DMS53 treated with DMSO at 0.1 percent for 48 hours (cell line): ENCODE results near the gene MAPKAP1.

Experiments
- DNase-seq: peaks from one replicate; lab custom pipeline; 2025; ENCODE audit not compliant: unreplicated experiment; lab: John Stamatoyannopoulos, UW

Gene MAPKAP1

DNA sequence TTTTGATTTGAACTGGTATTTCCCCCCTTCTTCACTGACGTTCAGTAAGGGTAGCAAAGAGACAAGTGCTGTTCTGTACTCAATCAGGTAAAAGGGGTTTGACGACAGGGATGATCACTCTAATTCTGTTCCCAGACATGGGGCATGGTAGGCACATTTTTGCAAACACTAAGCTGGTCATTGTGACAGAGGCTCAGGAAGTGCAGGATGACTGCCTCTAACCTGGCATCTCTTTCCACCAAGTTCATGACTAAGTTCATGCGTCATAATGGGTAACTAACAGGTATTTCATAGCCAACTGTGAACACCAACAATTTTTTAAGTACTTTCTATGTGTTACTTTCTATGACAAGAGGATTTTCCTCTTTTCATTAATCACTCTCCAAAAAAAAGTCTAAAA, 166.5 kb downstream of the MAPKAP1 start:
- no peak for DNase-seq

- DNase-seq = peak; percentile 94
Observed at GRCh38 chr9:125538092-125538473, 168.9 kb downstream of the MAPKAP1 start.

GRCh38 chr9:125537442-125538091, 169.4 kb downstream of the MAPKAP1 start:
- no peak for DNase-seq

DNA sequence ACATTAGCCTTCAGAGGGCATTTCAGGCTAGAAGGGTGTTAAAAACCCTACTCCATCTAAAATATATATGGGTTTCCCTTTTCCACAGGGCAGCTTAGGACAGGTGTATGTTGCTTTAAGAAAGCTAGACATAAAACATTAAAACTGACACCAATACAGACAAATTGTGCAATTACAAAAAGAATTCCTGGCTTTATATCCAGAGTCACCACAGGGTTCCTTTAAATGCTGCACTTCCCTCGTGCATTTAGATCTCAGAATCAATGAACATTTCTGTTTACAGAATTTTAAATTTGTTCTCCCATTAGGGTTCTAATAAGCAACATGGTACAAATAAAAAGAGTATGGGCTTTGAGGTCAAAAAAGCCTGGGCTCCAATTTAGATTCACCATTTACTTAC, 170.2 kb downstream of the MAPKAP1 start:
- no peak for DNase-seq

DNA sequence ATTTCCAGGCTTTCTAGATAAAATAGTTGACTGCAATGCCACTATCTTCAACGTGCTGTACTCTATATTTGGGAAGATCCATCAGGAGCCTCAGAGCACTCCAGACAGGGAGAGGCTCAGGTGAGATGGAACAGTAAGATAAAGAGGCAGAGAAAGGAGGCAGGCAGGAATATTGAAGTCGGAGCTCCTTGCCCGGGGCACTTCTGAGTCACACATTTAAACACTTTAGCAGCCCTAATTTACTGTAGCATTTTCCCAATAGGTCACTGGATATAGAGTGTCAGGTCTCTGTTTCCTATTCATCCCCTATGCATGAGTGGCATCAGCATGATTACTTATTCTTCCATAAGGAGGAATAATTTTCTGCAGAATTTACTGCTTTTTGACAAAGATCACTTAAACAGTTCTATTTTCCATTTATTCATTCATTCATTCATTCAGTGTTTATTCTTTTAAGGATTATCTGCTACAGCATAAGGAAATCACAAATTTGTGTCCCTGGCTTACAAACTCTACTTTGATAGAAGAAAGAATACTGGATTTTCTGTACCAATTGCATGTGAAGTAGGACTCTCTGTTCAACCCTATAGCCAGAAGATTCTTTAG, 170.7 kb downstream of the MAPKAP1 start:
- no peak for DNase-seq

GRCh38 chr9:125534971-125535701, 171.9 kb downstream of the MAPKAP1 start:
- DNase-seq = no peak

DNA sequence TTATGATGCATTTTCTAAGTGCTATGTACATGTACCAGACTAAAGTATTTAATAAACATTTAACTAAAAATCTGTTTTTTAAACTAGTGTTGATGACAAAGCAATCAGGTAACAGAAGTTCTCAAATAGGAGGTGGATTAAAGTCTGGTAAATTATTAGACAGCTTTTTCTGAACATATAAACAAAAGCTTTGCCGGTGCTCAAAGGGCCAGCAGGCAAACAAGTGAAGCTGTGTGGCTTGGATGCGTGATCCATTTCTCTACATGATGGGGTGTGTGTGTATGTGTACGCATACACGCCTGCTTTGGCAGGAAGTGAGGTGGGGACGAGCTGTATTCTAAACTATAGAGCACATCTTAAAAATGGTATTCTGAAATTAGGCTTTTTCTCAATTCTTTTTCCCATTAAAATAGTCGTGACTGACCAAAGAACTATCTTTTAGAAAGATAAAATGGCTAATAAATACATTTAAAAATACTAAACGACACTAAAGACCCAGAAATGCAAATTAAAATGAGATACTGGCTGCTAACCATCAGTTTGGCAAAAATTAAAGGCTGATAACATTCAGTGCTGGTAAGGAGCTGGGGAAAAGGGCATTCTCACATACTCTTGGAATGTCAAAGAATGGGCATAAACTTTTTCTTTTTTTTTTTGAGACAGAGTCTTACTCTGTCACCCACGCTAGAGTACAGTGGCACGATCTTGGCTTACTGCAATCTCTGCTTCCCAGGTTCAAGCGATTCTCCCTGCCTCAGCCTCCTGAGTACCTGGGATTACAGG, 174.0 kb downstream of the MAPKAP1 start:
- DNase-seq = peak; percentile 64

- no peak for DNase-seq
Observed at GRCh38 chr9:125532412-125532811, 174.6 kb downstream of the MAPKAP1 start.

- no peak for DNase-seq
Observed at GRCh38 chr9:125529589-125530515, 177.2 kb downstream of the MAPKAP1 start.

DNA sequence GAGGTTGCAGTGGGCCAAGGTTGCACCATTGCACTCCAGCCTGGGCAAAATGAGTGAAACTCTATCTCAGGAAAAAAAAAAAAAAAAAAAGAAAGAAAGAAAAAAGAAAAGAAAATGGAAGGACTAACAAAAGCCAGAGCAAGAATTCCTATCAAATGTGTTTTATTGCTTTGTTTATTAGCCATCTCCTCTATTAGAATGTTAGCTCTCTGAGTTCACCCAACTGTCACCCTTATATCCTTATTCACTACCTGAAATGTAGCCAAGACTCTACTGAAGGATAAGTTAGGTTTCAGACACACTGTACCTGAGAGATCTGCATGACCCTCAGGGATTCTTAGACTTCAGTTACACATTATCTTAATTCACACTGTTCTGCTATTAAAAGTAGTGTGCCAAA, 177.9 kb downstream of the MAPKAP1 start:
- no peak for DNase-seq

GRCh38 chr9:125527471-125528002, 179.5 kb downstream of the MAPKAP1 start:
- no peak for DNase-seq

DNA sequence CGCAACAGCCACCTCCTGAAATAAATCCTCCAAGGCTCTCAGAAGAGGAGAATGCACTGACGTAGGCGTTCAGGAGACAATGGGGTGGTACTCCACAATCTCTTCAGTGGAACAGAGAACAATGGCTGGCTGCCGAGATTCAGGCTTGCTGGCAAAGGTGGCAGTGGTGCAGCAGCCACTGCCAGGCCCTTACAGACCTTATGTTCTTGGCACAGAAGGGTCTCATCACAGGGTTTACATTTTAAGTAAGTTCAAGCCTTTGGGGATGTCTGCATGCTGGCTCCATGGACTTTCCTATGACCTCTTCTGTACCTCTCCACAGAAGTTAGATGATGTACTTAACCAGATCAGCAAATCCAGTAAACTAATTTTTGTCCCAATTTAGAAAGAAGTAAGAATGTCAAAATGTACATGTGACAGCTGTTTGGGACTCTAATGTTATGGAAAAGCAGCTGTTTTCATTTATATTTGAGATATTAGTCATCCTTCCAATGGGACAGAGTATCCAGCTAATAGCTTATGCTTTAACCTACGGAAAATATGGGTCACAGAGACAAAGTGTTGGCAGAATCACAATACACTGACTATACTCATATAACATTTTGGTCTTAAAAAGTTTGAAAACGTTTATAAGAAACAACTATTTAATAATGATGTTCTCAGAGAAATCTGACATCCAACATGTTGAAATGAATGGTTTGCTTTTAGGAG, 180.9 kb downstream of the MAPKAP1 start:
- no peak for DNase-seq

DNA sequence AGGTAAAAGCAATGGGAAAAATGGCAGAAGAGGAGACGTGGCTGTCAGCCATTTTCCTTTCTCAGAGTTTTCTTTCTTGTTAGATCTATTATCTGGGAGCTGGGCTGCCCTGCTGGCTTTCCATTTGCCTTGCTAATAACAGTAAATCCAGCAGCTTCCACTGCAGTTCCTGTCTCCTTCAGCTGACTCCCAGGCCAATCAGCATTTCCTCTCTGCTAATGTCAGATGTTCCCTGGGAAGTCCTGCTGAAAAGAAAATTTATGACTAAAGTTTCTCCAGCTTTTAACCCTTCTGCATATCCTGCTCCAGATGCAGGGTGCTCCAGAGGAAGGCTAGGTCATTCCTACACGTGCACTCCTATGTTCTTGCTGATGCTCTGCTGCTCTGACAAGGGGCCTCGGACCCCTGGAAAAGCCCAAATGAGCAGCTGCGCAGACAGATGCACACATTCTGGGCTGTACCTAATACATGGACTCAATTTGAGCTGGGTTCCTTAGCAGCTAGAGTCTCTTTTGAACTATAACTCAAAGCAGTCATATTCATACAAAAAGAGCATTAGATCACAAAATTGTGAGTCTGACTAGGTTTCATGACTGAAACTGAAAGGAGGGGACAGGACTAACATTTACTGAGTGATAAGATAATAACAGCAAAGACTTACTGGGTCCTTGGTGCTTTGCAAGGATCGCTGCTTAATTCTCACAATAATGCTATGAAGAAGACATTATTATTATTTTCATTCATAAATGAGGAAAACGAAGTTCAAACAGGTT, 182.2 kb downstream of the MAPKAP1 start:
- DNase-seq = no peak

DNA sequence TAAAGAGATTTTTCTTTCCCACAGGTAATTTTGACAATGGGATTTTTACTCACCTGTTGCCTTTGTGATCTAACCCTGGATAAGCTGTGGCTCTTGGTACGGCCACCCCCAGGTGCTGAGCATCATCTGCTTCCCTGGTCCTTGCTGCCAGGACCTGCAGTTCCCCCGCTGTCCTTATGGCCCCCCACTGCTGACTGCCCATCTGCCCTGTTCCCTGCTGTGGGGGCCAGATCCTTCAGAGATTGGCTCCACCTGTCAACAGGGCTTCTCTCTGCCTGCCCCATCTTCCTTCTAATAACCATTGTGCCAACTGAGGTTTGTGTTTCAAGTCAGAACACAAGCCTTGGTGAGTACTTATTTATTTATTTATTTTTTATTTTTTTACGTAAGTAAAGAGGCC, 183.3 kb downstream of the MAPKAP1 start:
- no peak for DNase-seq

GRCh38 chr9:125522328-125522725, 184.7 kb downstream of the MAPKAP1 start:
- DNase-seq = no peak

DNA sequence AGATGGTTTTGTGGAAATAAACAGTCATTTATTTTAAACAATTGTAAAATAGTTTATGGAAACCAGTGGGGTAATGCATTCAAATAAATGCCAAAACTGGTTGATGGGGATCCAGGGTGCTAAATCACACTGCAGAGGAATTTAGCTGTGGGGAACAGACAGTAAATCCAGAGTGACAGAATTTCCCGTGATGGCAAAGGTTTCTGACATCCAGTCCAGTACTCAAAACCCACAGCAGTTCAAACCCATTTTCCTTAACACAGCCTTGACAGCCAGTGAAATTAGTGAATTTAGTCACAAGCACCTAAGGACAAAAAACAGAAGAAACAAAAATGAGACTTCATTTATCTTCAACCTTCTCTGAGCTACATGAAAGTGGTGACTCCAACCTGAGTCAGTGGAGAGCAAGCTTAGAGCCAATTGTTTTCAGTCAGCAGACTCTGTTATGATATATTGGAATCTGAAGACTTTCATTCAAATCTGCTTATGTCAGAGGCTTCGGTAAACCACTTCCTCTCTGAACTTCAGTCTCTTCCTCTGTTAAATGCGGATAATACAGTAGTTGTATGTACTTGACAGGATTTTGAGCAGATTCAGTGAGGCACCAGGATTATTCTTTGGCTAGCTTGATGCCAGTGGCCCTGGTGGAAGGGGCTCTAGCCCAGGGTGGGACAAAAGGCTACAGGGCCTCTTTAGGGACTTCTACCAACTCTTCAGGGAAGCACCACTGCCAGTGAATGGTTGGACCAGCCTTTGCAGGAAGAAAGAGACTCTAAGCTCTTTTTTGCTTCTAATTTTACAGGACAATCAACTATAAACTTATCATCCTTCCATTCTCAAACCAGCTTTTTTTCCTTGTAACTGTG, 185.3 kb downstream of the MAPKAP1 start:
- no peak for DNase-seq

- no peak for DNase-seq
Observed at GRCh38 chr9:125519734-125520133, 187.3 kb downstream of the MAPKAP1 start.

DNA sequence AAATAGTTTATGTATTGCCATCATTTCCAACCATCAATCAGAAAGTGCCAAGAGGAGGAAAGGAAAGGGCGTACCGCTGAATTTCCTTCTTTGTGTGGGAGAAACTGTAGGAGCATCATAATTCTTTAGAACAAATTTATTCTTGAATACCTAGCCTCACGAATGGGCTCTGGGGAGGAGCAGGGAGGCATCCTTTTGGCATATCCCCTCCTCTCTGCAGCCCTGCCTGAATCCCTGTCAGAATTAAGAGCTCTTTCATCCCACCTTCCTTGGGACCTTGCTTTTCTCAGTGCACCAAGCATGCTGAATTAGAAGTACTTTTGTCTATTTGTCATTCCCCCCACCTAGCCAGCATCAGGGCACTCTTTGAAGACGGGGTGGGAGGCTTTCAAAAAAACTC, 189.4 kb downstream of the MAPKAP1 start:
- no peak for DNase-seq
